Effector CD8-positive, alpha-beta T cell (primary cell): ENCODE measurements around the gene WDR36.

Experiments used
- DNase-seq: peaks from one replicate; lab custom pipeline; 2025; lab: John Stamatoyannopoulos, UW

WDR36 gene

GRCh38 chr5:111106320-111106948 lies 14.3 kb downstream of the WDR36 start:
- no peak for DNase-seq

GRCh38 chr5:111107371-111107770 lies 15.2 kb downstream of the WDR36 start:
- DNase-seq, result no peak

- DNase-seq, result no peak
These were observed 19.8 kb downstream of the WDR36 start for GRCh38 chr5:111111956-111112355.

GRCh38 chr5:111113678-111114077 lies 21.5 kb downstream of the WDR36 start:
- DNase-seq, result no peak

- no peak for DNase-seq
These were observed 23.1 kb downstream of the WDR36 start for GRCh38 chr5:111115229-111115628.

- no peak for DNase-seq
These were observed 24.4 kb downstream of the WDR36 start for GRCh38 chr5:111116550-111116949.

GRCh38 chr5:111117136-111117535 lies 25.0 kb downstream of the WDR36 start:
- DNase-seq, result no peak

GRCh38 chr5:111119221-111119620 lies 27.1 kb downstream of the WDR36 start:
- DNase-seq, result no peak

GRCh38 chr5:111119856-111120255 lies 27.7 kb downstream of the WDR36 start:
- DNase-seq, result no peak

GRCh38 chr5:111120911-111121310 lies 28.8 kb downstream of the WDR36 start:
- DNase-seq, result no peak

- DNase-seq, result no peak
These were observed 29.8 kb downstream of the WDR36 start for GRCh38 chr5:111121926-111122325.

GRCh38 chr5:111122398-111122797 lies 30.2 kb downstream of the WDR36 start:
- DNase-seq, result no peak

- no peak for DNase-seq
These were observed 32.6 kb downstream of the WDR36 start for GRCh38 chr5:111124793-111125192.

GRCh38 chr5:111126896-111127295 lies 34.7 kb downstream of the WDR36 start:
- no peak for DNase-seq

- no peak for DNase-seq
These were observed 35.5 kb downstream of the WDR36 start for GRCh38 chr5:111127453-111128195.

GRCh38 chr5:111129938-111130337 lies 37.8 kb downstream of the WDR36 start:
- DNase-seq, result no peak

- DNase-seq, result no peak
These were observed 39.2 kb downstream of the WDR36 start for GRCh38 chr5:111131356-111131755.

GRCh38 chr5:111132076-111132475 lies 39.9 kb downstream of the WDR36 start:
- DNase-seq, result no peak

GRCh38 chr5:111132731-111133435 lies 40.7 kb downstream of the WDR36 start:
- no peak for DNase-seq

- no peak for DNase-seq
These were observed 41.2 kb downstream of the WDR36 start for GRCh38 chr5:111133436-111133751.

GRCh38 chr5:111134087-111134486 lies 41.9 kb downstream of the WDR36 start:
- DNase-seq, result no peak

GRCh38 chr5:111134864-111135263 lies 42.7 kb downstream of the WDR36 start:
- DNase-seq, result no peak

GRCh38 chr5:111135363-111135762 lies 43.2 kb downstream of the WDR36 start:
- DNase-seq, result no peak
